Omental fat pad (tissue), 4 donors: ENCODE measurements around the gene TXNDC12. TPM values are rescaled to one million over a fixed set of nuclear protein-coding genes. Genes with fewer than 3 reads are reported as not detected.
A peak's percentile ranks its signal among the peaks of the same experiment; 100 is the strongest.
"Not testable (repeated sequence)": the region's sequence is repeated elsewhere in the genome, so short reads cannot be mapped to it uniquely, and the experiment has no call there.

Experiments
- ATAC-seq: fragments of 150-250 bp; one replicate; pipeline ENCODE4 v1.9.1; 2016; ENCODE audit warnings: mild to moderate bottlenecking, moderate library complexity; ENCODE audit not compliant: low FRiP score
- DNase-seq: peaks from one replicate; pipeline ENCODE4 v3.0.0-alpha.2; 2019; ENCODE audit warnings: low spot score
- total RNA-seq, 4 donors: library from RNA; depleted of rRNA; stranded (reverse); fragments of >200 nt; gene quantifications; one replicate each; pipeline ENCODE4 v1.1.0, GENCODE V29; 2016
- TF ChIP-seq, protein P1 (sequence below), 3 donors: fragments of 450-650 bp; IDR thresholded peaks; one replicate each; pipeline ENCODE4 v1.5.1; 2016 to 2017; ENCODE audit warnings: antibody characterized with exemption in 3 of 3, mild to moderate bottlenecking in 3 of 3, moderate library complexity in 2 of 3

Gene TXNDC12
- total RNA-seq, 4 donors from 2014 or later, result 35.9 to 54.7 (median 43.2) TPM

DNA sequence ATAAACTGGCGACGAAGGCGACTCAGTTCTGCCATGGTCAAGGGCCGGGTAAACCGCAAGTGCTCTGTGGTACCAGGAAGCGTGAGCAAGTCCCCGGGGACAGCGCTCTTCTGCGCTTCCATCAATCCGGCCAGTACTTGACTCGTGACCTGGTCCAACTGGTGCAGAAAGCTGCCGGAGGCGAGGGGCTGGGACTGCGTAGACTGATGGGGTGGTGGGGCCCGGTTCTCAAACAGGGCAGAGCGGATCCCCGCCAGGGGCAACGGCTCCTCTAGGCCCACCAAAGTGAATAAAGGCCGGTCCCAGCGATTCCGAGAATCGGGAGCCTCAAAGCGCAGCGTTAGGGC, 22.2 kb downstream of the TXNDC12 start:
- ATAC-seq (peak; percentile 53), DNase-seq (peak; percentile 24)

DNA sequence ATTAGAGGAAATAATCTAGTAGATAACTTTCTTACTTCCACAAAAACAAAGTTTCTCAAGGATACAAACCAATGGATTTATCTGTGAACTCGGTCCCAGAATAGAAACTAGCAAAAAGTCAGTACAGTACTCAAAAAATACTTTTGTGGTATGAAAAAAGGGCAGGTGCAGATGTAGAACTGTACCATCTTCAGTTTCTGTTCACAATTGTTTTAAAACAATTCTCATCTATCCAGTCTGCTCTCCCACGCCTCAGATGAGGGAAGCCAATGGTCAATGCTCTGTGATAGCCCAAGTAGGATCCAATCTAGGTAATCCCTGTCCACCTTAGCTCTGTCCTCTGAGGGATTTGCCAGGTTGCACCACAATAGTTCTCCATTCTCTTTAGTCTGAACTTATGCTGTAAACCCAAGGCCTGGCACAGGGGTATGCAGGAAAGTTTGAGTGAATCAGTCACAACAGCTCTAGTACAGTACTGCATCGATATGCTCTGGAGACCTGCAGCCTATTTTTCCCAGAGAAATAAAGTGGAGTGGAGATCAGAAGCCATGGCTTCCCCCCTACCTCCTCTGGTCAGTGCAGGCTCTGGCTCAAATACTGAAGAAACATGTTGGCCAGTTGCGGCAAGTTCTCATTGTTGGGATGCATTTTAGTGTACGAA, 22.7 kb downstream of the TXNDC12 start:
- DNase-seq (no peak), ATAC-seq (no peak)
- TF ChIP-seq, protein P1, sequence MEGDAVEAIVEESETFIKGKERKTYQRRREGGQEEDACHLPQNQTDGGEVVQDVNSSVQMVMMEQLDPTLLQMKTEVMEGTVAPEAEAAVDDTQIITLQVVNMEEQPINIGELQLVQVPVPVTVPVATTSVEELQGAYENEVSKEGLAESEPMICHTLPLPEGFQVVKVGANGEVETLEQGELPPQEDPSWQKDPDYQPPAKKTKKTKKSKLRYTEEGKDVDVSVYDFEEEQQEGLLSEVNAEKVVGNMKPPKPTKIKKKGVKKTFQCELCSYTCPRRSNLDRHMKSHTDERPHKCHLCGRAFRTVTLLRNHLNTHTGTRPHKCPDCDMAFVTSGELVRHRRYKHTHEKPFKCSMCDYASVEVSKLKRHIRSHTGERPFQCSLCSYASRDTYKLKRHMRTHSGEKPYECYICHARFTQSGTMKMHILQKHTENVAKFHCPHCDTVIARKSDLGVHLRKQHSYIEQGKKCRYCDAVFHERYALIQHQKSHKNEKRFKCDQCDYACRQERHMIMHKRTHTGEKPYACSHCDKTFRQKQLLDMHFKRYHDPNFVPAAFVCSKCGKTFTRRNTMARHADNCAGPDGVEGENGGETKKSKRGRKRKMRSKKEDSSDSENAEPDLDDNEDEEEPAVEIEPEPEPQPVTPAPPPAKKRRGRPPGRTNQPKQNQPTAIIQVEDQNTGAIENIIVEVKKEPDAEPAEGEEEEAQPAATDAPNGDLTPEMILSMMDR (IDR thresholded peaks at IDR 0.05), result no peak

More for the DNA sequence above, 22.2 kb downstream of the TXNDC12 start:
- TF ChIP-seq, protein P1 (IDR thresholded peaks at IDR 0.05), result no peak

DNA sequence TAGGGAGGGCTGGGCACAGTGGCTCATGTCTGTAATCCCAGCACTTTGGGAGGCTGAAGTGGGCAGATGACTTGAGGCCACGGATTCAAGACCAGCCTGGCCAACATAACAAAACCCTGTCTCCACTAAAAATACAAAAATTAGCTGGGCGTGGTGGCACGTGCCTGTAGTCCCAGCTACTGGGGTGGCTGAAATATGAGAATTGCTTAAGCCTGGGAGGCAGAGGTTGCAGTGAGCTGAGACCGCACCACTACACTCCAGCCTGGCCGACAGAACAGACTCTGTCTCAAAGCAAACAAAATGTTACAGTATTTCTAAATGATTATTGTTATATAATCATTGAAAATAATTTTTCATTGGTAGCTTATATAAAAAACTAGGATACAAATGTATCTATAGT, 26.2 kb downstream of the TXNDC12 start:
- ATAC-seq, result not testable (repeated sequence)

DNA sequence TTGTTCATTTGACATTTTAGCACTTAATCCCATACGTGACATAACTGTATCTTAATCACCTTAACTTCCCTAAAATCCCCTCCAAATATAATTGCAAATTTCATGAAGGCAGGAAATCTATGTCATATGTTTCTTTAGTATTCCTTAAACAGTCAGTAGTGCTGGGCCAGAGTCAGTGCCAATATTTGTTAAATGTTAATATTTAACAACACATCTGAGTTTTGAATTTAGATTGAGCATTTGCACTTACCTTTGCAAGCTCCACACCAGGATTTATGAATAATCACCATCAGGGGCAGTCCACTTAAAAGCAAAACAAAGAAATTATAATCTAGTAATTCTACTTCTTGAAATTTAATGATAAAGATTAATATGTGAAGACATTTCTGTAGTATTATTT, 26.7 kb downstream of the TXNDC12 start:
- DNase-seq (no peak), ATAC-seq (no peak)
- TF ChIP-seq, protein P1 (IDR thresholded peaks at IDR 0.05), result no peak

More for the DNA sequence above, 26.2 kb downstream of the TXNDC12 start:
- not testable (repeated sequence) for DNase-seq

DNA sequence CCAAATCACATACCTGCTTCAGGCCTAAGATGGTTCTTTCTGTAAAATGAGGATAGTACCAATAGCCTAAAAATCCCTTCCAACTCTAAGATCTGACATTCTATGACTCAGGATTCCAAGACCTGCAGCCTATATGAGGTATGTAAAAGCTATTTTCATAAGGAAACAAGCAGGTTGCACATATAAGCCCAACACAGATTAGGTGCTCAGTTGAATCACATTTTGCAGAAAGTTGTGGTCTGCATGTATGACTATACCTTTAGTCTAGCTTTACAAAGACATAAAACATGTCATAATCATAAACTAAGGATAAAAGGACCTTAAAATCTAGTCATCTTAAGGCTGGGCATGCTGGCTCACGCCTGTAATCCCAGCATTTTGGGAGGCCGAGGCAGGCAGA, 28.7 kb downstream of the TXNDC12 start:
- TF ChIP-seq, protein P1 (IDR thresholded peaks at IDR 0.05), result no peak
- ATAC-seq (no peak), DNase-seq (no peak)

DNA sequence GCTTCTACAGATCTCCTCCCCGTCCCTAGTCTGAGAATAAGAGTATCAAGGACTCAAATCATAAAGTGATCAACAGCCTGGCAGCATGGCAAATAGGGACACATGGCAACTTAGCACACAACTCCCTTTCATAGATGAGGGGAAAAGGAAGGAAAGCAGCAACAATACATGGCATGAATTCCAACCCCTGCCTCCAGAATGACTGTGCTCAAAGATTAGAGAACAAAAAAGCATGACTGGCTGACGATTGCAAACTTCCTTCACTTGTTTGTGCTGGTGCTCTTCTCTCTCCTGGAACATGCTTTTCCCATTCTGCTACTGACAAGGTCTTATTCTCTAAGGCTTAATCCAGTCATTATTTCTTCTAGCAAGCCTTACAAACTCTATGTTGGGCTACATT, 32.9 kb downstream of the TXNDC12 start:
- DNase-seq (no peak), ATAC-seq (no peak)
- TF ChIP-seq, protein P1 (IDR thresholded peaks at IDR 0.05), result no peak

DNA sequence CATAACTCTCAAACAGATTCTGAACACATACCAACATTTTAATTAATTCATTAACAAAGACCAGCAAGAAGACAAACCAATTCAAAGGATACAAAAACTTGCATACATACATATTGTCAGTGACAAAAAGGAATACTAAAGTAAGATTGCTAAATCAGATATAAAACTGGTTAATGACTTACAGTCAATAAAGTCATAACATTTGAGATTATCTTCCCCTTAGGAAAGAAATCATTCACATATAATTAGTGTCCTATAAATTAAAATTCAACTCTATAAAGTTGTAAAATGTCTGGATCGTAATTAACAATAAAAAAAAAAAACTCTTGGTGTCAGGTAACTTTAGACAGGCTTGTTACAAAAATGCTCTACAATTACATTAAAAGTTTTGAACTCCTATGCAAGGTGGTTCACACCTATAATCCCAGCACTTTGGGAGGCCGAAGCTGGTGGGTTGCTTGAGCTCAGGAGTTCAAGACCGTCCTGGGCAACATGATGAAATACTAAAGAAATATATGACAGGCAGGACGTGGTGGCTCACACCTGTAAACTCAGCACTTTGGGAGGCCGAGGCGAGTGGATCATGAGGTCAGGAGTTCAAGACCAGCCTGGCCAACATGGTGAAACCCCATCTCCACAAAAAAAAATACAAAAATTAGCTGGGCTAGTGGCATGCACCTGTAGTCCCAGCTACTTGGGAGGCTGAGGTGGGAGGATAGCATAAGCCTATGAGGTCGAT, 46.8 kb downstream of the TXNDC12 start:
- ATAC-seq, result no peak
- TF ChIP-seq, protein P1 (IDR thresholded peaks at IDR 0.05), result no peak
- DNase-seq, result no peak
